Activated T-helper 2 cell treated with anti-CD3 and anti-CD28 coated beads, Interferon-gamma antibody, Interleukin-2, Interleukin-4, amounts not matched to agents 10 μg/mL and 5 μg/mL and 100 μg/mL, durations not matched to agents 14 hours and 24 hours and 36 hours (primary cell): Measurements from ENCODE around the gene NOP56. TPM values are rescaled to one million over a fixed set of nuclear protein-coding genes. Genes with fewer than 3 reads are reported as not detected.
A peak's percentile ranks its signal among the peaks of the same experiment; 100 is the strongest.

Experiments used
- DNase-seq: peaks from one replicate; pipeline ENCODE4 v3.0.0; 2021; ENCODE audit warnings: low spot score
- H3K27ac Mint-ChIP-seq: one replicate; pipeline ENCODE4 v1.8.0; 2021; ENCODE audit warnings: mixed read lengths
- H3K27me3 Mint-ChIP-seq: one replicate; pipeline ENCODE4 v1.8.0; 2021; ENCODE audit warnings: low read depth, mixed read lengths
- H3K36me3 Mint-ChIP-seq: one replicate; pipeline ENCODE4 v1.8.0; 2021; ENCODE audit warnings: low read depth, mixed read lengths
- H3K4me1 Mint-ChIP-seq: one replicate; pipeline ENCODE4 v1.8.0; 2021; ENCODE audit warnings: low read depth, mixed read lengths
- H3K4me3 Mint-ChIP-seq: one replicate; pipeline ENCODE4 v1.8.0; 2021; ENCODE audit warnings: low read depth, mild to moderate bottlenecking, moderate library complexity, mixed read lengths
- H3K9me3 Mint-ChIP-seq: one replicate; pipeline ENCODE4 v1.8.0; 2021; ENCODE audit warnings: mixed read lengths
- intact Hi-C: fragments of 100-400 bp; cut with micrococcal nuclease; formaldehyde crosslinking; loops from one replicate; pipeline ENCODE4 v1.15.1; 2023
- total RNA-seq: library from RNA; stranded (reverse); gene quantifications from 2 replicates; pipeline ENCODE4 v1.2.3, GENCODE V29; 2022

Gene NOP56
- total RNA-seq, 1 donor from 2014 or later, result 705 TPM

GRCh38 chr20:2701671-2702081 lies 49.2 kb downstream of the NOP56 start:
- Mint-ChIP-seq H3K9me3 (no peaks in the 10 kb centered on the region), H3K27ac (no peak overlapping the region), H3K27me3 (peaks cover 9% of the 10 kb centered on the region), H3K4me1 (peaks cover under 1% of the 10 kb centered on the region), H3K36me3 (no peaks in the 10 kb centered on the region), H3K4me3 (no peak overlapping the region)
- intact Hi-C loops, result no loop called here
- DNase-seq, result peak; percentile 6

GRCh38 chr20:2703716-2704475 lies 51.5 kb downstream of the NOP56 start:
- peaks cover 5% of the 10 kb centered on the region for H3K27me3 Mint-ChIP-seq
- intact Hi-C loops, result no loop called here
- DNase-seq, result no peak
- H3K36me3 Mint-ChIP-seq, result no peaks in the 10 kb centered on the region
- peaks cover 5% of the 10 kb centered on the region for H3K4me1 Mint-ChIP-seq
- H3K4me3 Mint-ChIP-seq, result no peak overlapping the region
- no peak overlapping the region for H3K27ac Mint-ChIP-seq
- no peaks in the 10 kb centered on the region for H3K9me3 Mint-ChIP-seq

- Mint-ChIP-seq H3K4me1 (peaks cover 5% of the 10 kb centered on the region), H3K4me3 (no peak overlapping the region), H3K9me3 (no peaks in the 10 kb centered on the region), H3K27ac (no peak overlapping the region), H3K36me3 (no peaks in the 10 kb centered on the region), H3K27me3 (no peaks in the 10 kb centered on the region)
- intact Hi-C loops, result no loop called here
- DNase-seq, result no peak
These were observed 53.7 kb downstream of the NOP56 start for GRCh38 chr20:2705931-2706645.

- H3K4me3 Mint-ChIP-seq, result no peak overlapping the region
- H3K36me3 Mint-ChIP-seq, result no peaks in the 10 kb centered on the region
- no peaks in the 10 kb centered on the region for H3K9me3 Mint-ChIP-seq
- no peaks in the 10 kb centered on the region for H3K27me3 Mint-ChIP-seq
- peaks cover 5% of the 10 kb centered on the region for H3K4me1 Mint-ChIP-seq
- intact Hi-C loops, result no loop called here
- no peak for DNase-seq
- no peak overlapping the region for H3K27ac Mint-ChIP-seq
These were observed 54.4 kb downstream of the NOP56 start for GRCh38 chr20:2706688-2707352.

- intact Hi-C loops, result no loop called here
- H3K27me3 Mint-ChIP-seq, result no peaks in the 10 kb centered on the region
- DNase-seq, result no peak
- no peaks in the 10 kb centered on the region for H3K36me3 Mint-ChIP-seq
- H3K9me3 Mint-ChIP-seq, result no peaks in the 10 kb centered on the region
- peaks cover 5% of the 10 kb centered on the region for H3K4me1 Mint-ChIP-seq
- no peak overlapping the region for H3K27ac Mint-ChIP-seq
- H3K4me3 Mint-ChIP-seq, result no peak overlapping the region
These were observed 55.1 kb downstream of the NOP56 start for GRCh38 chr20:2707353-2708072.

Other genes with a start within 250 kb of the NOP56 start
- gene SNRPB, start 181.8 kb upstream of the NOP56 start, total RNA-seq, result 506 and 513 TPM in 2 replicates
- gene ZNF343, start 143.7 kb upstream of the NOP56 start, total RNA-seq, result 13.5 and 15.4 TPM in 2 replicates
- not detected in 2 replicates for gene TMC2, start 116.1 kb upstream of the NOP56 start, total RNA-seq
- 111 and 112 TPM in 2 replicates for gene IDH3B, start 11.6 kb downstream of the NOP56 start, total RNA-seq
- gene EBF4, start 40.1 kb downstream of the NOP56 start, total RNA-seq, result 6.0 and 10.5 TPM in 2 replicates
- 1.3 and 1.5 TPM in 2 replicates for gene CPXM1, start 148.0 kb downstream of the NOP56 start, total RNA-seq
- not detected in 2 replicates for gene C20orf141, start 162.4 kb downstream of the NOP56 start, total RNA-seq
- gene TMEM239, start 163.7 kb downstream of the NOP56 start, total RNA-seq, result not detected in 2 replicates
- 29.2 and 35.2 TPM in 2 replicates for gene PCED1A, start 188.0 kb downstream of the NOP56 start, total RNA-seq
- 47.4 and 50.1 TPM in 2 replicates for gene VPS16, start 188.1 kb downstream of the NOP56 start, total RNA-seq
- gene PTPRA, start 220.8 kb downstream of the NOP56 start, total RNA-seq, result 92.0 TPM in 2 replicates